Measurements from ENCODE around the gene SLC22A16. TPM values are rescaled to one million over a fixed set of nuclear protein-coding genes. Genes with fewer than 3 reads are reported as not detected.

The SLC22A16 gene
- total and polyA plus RNA-seq, 10 of the 15 experiments (the other 5 are each of a cell fraction or from before 2014, with no cell fraction given) = not detected

- ATAC-seq (no peak), FAIRE-seq (no peak), DNase-seq (ENCODE audit: low read depth, low spot score) (no peak)
- no peak overlapping the region for H3K27ac ChIP-seq (ENCODE audit: control insufficient read depth, insufficient read depth)
- H3K9me3 ChIP-seq (replicated peaks; ENCODE audit: control insufficient read depth, insufficient read depth, low read length) = no peaks in the 10 kb centered on the region
- no peaks in the 10 kb centered on the region for H4K20me1 ChIP-seq (ENCODE audit: control insufficient read depth, insufficient read depth)
- no peaks in the 10 kb centered on the region for H3K36me3 ChIP-seq (ENCODE audit: control insufficient read depth in 2 of 2, insufficient read depth in 2 of 2, low read length in 1 of 2)
- H3K4me2 ChIP-seq (ENCODE audit: control insufficient read depth, insufficient read depth) = no peak overlapping the region
- no peaks in the 10 kb centered on the region for H3K4me1 ChIP-seq (ENCODE audit: control insufficient read depth, insufficient read depth, low read length)
- H2AFZ ChIP-seq (ENCODE audit: control insufficient read depth, low read depth, low read length) = no peak overlapping the region
- TF ChIP-seq E2F4 (IDR thresholded peaks at IDR 0.05; ENCODE audit: low read depth, low read length) = no peak
- no peak for TF ChIP-seq BCL11A (IDR thresholded peaks at IDR 0.05; ENCODE audit: low read depth, low read length)
- no peak for TF ChIP-seq CTCF (IDR thresholded peaks at IDR 0.05 in 2 of 3, conservative IDR thresholded peaks at IDR 0.05 in 1 of 3; ENCODE audit: control insufficient read depth in 2 of 3, extremely low read depth in 1 of 3, insufficient read depth in 1 of 3, low read depth in 3 of 3, low read length in 3 of 3)
- TF ChIP-seq CBFB (IDR thresholded peaks at IDR 0.05; ENCODE audit: low read depth) = no peak
- no peak for TF ChIP-seq SIX5 (IDR thresholded peaks at IDR 0.05; ENCODE audit: low read depth, low read length, severe bottlenecking)
- 2% methylated on average over 4 of the region's 4 CpGs for WGBS (ENCODE audit: insufficient coverage, insufficient replicate concordance, low lambda C conversion rate, missing lambda C conversion rate)
- ChIA-PET RAD21 (ENCODE audit: unreplicated experiment) (no interaction called here), CTCF (no interaction called here), SMC1A (ENCODE audit: uncharacterized antibody, unreplicated experiment) (no interaction called here), POLR2A (no interaction called here)
- H3K9ac ChIP-seq (ENCODE audit: control insufficient read depth, insufficient read depth, low read length) = no peak overlapping the region
- in situ Hi-C loops (cut with MboI) (no loop called here), intact Hi-C loops (cut with micrococcal nuclease; ENCODE audit: unreplicated experiment) (no loop called here)
- H3K79me2 ChIP-seq (ENCODE audit: control insufficient read depth, insufficient read depth, low read length) = no peaks in the 10 kb centered on the region
- H3K4me3 ChIP-seq = no peak overlapping the region
- no TSS peak for BruUV-seq (replicated peaks)
- H3K27me3 ChIP-seq (replicated peaks in 1 of 2; ENCODE audit: control insufficient read depth in 2 of 2, insufficient read depth in 2 of 2, low read length in 1 of 2) = no peaks in the 10 kb centered on the region; a peak in 1 of 4 replicates
Observed at GRCh38 chr6:110446405-110446804, 30.0 kb downstream of the SLC22A16 start.

Measured in GM12878 (cell line).